Neural cell (in vitro differentiated cells): ENCODE data around the gene MACROH2A2.

ENCODE experiments used
- SMC3 ChIP-seq: fragments of 450-650 bp; conservative IDR thresholded peaks from 2 replicates; pipeline ENCODE4 v1.6.1; 2014; ENCODE audit warnings: antibody characterized with exemption, mild to moderate bottlenecking, moderate library complexity; ENCODE audit not compliant: poor library complexity
- TF ChIP-seq, protein P1 (sequence below): fragments of 450-650 bp; IDR thresholded peaks from 2 replicates; pipeline ENCODE4 v1.5.1; 2014; ENCODE audit warnings: antibody characterized with exemption, mild to moderate bottlenecking, moderate library complexity; ENCODE audit not compliant: poor library complexity, severe bottlenecking

DNA sequence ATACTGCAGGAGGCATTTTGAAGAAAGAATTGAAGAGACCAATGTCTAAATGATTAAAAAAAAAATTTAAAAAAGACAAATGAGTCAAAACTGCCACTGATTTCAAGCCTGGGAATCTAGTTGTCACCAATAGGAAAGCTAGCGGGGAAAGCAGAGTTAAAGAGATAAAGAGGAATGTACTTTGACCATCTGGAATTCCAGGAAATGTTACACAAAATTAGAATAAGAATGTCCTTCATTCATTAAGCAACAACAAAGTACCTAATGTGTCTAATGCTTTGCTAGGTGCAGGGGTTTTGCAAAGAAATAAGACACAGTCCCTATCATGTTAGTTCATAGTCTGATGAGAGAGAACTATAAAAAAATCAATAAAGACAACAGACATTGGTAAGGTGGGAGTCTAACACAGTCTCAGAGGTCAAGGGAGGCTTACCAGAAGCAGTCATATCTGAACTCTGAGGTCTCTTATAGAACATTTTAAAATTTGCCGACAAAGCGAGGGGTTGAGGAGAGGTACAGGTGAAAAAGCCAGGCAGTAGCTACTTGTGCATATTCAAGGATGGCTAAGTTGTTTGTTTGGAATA, 102.7 kb downstream of the MACROH2A2 start:
- no peak for TF ChIP-seq SMC3
- TF ChIP-seq, protein P1, sequence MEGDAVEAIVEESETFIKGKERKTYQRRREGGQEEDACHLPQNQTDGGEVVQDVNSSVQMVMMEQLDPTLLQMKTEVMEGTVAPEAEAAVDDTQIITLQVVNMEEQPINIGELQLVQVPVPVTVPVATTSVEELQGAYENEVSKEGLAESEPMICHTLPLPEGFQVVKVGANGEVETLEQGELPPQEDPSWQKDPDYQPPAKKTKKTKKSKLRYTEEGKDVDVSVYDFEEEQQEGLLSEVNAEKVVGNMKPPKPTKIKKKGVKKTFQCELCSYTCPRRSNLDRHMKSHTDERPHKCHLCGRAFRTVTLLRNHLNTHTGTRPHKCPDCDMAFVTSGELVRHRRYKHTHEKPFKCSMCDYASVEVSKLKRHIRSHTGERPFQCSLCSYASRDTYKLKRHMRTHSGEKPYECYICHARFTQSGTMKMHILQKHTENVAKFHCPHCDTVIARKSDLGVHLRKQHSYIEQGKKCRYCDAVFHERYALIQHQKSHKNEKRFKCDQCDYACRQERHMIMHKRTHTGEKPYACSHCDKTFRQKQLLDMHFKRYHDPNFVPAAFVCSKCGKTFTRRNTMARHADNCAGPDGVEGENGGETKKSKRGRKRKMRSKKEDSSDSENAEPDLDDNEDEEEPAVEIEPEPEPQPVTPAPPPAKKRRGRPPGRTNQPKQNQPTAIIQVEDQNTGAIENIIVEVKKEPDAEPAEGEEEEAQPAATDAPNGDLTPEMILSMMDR = no peak
